Measurements from ENCODE around the gene HGFAC. TPM values are rescaled to one million over a fixed set of nuclear protein-coding genes. Genes with fewer than 3 reads are reported as not detected.
A peak's percentile ranks its signal among the peaks of the same experiment; 100 is the strongest.
"Not testable (repeated sequence)": the region's sequence is repeated elsewhere in the genome, so short reads cannot be mapped to it uniquely, and the experiment has no call there.

HGFAC gene
- total RNA-seq, 1 donor from 2014 or later = not detected

DNA sequence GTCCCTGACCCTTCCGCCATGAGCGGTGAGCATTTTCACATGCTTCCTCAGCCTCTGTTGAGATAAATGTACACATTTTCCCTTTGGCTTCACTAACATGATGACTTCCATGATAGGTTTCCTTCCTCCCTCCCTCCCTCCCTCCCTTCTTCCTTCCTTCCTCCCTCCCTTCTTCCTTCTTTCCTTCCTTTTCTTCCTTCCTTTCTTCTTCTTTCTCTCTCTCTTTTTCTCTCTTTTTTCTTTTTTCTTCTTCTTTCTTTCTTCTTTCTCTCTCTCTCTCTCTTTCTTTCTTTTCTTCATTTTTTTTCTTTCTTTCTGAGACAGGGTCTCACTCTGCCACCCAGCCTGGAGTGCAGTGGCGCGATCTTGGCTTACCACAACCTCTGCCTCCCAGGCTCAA is 8.9 kb downstream of the HGFAC start:
- peaks cover 2% of the 10 kb centered on the region for H3K36me3 Mint-ChIP-seq
- no peaks in the 10 kb centered on the region for H3K9me3 ChIP-seq (ENCODE audit: low read depth)
- H3K36me3 ChIP-seq = no peaks in the 10 kb centered on the region
- peaks cover 4% of the 10 kb centered on the region for H3K4me1 Mint-ChIP-seq
- no peaks in the 10 kb centered on the region for H3K79me2 ChIP-seq (ENCODE audit: low read depth)
- H3F3A ChIP-seq (ENCODE audit: low read depth) = no peaks in the 10 kb centered on the region
- H3K4me2 ChIP-seq = no peak overlapping the region
- TF ChIP-seq EZH2phosphoT487 (IDR thresholded peaks at IDR 0.05) = no peak
- TF ChIP-seq, protein P1, sequence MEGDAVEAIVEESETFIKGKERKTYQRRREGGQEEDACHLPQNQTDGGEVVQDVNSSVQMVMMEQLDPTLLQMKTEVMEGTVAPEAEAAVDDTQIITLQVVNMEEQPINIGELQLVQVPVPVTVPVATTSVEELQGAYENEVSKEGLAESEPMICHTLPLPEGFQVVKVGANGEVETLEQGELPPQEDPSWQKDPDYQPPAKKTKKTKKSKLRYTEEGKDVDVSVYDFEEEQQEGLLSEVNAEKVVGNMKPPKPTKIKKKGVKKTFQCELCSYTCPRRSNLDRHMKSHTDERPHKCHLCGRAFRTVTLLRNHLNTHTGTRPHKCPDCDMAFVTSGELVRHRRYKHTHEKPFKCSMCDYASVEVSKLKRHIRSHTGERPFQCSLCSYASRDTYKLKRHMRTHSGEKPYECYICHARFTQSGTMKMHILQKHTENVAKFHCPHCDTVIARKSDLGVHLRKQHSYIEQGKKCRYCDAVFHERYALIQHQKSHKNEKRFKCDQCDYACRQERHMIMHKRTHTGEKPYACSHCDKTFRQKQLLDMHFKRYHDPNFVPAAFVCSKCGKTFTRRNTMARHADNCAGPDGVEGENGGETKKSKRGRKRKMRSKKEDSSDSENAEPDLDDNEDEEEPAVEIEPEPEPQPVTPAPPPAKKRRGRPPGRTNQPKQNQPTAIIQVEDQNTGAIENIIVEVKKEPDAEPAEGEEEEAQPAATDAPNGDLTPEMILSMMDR (IDR thresholded peaks at IDR 0.05) = no peak
- TF ChIP-seq EZH2 (IDR thresholded peaks at IDR 0.05) = no peak
- no peak overlapping the region for H3K27ac Mint-ChIP-seq
- no peaks in the 10 kb centered on the region for H3K27me3 ChIP-seq
- DNase-seq (ENCODE audit: low spot score) = no peak
- H2AFZ ChIP-seq (replicated peaks) = no peak overlapping the region
- no peak overlapping the region for H3K4me3 ChIP-seq
- peaks cover 13% of the 10 kb centered on the region for H3K27me3 Mint-ChIP-seq (ENCODE audit: insufficient read depth, low read depth)
- H3K9me3 Mint-ChIP-seq = peaks cover 14% of the 10 kb centered on the region
- H4K20me1 ChIP-seq (ENCODE audit: low read depth) = no peaks in the 10 kb centered on the region
- no peak overlapping the region for H3K9ac ChIP-seq
- H3K27ac ChIP-seq = no peak overlapping the region
- no peaks in the 10 kb centered on the region for H3K4me1 ChIP-seq
- H3K4me3 Mint-ChIP-seq = no peak overlapping the region

DNA sequence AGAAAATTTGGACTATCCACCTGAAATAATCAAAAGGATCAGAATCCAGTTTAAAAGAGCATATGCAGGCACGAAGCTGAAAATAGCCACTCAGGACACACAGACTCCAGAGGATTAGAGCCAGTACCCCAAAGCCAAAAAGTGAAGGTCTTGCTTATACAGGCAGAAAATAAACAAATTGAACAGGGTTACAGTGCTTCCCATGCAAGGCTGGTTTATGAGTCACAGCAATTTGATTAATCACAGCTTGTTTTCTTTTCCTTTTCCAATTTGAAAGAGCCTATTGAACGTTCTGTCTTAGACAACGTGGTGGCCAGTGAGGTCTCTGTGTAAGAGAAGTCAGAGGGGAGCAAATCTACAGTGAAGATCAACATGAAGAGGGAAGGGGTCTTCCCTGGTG is 10.2 kb downstream of the HGFAC start:
- H3K4me1 Mint-ChIP-seq = peaks cover 4% of the 10 kb centered on the region
- Histone ChIP-seq H3K79me2 (ENCODE audit: low read depth) (no peaks in the 10 kb centered on the region), H4K20me1 (ENCODE audit: low read depth) (no peaks in the 10 kb centered on the region), H3K27me3 (peaks cover under 1% of the 10 kb centered on the region), H3K4me2 (no peak overlapping the region), H3K4me1 (no peaks in the 10 kb centered on the region), H2AFZ (replicated peaks) (peak overlapping the region; percentile 0), H3K36me3 (no peaks in the 10 kb centered on the region), H3K9me3 (ENCODE audit: low read depth) (no peaks in the 10 kb centered on the region), H3F3A (ENCODE audit: low read depth) (no peaks in the 10 kb centered on the region), H3K4me3 (no peak overlapping the region), H3K9ac (no peak overlapping the region), H3K27ac (no peak overlapping the region)
- TF ChIP-seq, protein P1 (IDR thresholded peaks at IDR 0.05) = no peak
- H3K4me3 Mint-ChIP-seq = no peak overlapping the region
- DNase-seq (ENCODE audit: low spot score) = no peak
- peaks cover 2% of the 10 kb centered on the region for H3K36me3 Mint-ChIP-seq
- peaks cover 21% of the 10 kb centered on the region for H3K9me3 Mint-ChIP-seq
- no peak overlapping the region for H3K27ac Mint-ChIP-seq
- H3K27me3 Mint-ChIP-seq (ENCODE audit: insufficient read depth, low read depth) = peaks cover 13% of the 10 kb centered on the region

DNA sequence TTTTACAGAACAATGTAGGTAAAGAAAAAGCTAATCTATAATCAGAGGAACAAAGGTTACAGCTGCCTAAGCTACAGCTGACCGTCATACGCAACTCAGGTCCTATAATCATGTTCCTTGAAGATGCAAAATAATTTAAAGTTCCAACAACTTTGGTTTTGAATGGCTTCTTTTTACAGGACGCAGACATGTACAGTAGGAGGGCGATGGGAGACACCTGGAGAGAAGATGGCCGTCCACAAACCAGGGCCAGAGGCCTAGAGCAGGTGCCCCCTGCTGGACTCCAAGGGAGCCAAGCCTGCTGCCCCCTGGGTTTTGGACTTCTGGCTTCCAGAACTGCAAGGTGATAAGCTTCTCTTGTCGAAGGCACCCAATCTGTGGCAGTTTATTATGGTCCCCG is 10.6 kb downstream of the HGFAC start:
- Histone ChIP-seq H3K27me3 (peaks cover 5% of the 10 kb centered on the region), H3K9me3 (ENCODE audit: low read depth) (no peaks in the 10 kb centered on the region), H3K36me3 (no peaks in the 10 kb centered on the region), H3K27ac (no peak overlapping the region), H3K4me1 (no peaks in the 10 kb centered on the region), H3K9ac (no peak overlapping the region), H4K20me1 (ENCODE audit: low read depth) (no peaks in the 10 kb centered on the region), H3K79me2 (ENCODE audit: low read depth) (no peaks in the 10 kb centered on the region), H2AFZ (replicated peaks) (peak overlapping the region; percentile 0), H3K4me2 (no peak overlapping the region), H3K4me3 (no peak overlapping the region), H3F3A (ENCODE audit: low read depth) (no peaks in the 10 kb centered on the region)
- peaks cover 23% of the 10 kb centered on the region for H3K9me3 Mint-ChIP-seq
- TF ChIP-seq, protein P1 (IDR thresholded peaks at IDR 0.05) = peak; percentile 50
- TF ChIP-seq EZH2 (IDR thresholded peaks at IDR 0.05) = no peak
- no peak for TF ChIP-seq EZH2phosphoT487 (IDR thresholded peaks at IDR 0.05)
- DNase-seq (ENCODE audit: low spot score) = peak; percentile 50
- peaks cover 2% of the 10 kb centered on the region for H3K36me3 Mint-ChIP-seq
- peaks cover 13% of the 10 kb centered on the region for H3K27me3 Mint-ChIP-seq (ENCODE audit: insufficient read depth, low read depth)
- peaks cover 4% of the 10 kb centered on the region for H3K4me1 Mint-ChIP-seq
- H3K27ac Mint-ChIP-seq = no peak overlapping the region
- H3K4me3 Mint-ChIP-seq = no peak overlapping the region

DNA sequence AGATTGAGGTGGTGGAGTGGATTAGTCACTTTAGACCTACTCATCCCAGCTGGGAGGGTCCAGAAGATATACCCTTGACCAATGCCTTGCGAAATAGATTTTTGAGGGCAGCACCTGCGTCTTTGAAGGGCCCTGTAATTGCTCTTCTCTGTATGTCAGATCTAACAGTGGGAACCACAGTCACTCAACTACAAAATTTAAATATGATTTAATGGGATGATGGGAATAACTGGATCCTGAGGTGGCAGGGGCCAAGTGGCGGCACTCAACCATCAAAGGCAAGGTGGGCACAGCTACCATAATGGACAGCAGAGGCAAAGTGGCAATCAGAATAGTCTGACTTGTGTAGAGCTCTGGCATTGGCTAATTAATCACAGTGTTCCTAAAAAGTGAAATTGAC is 13.8 kb downstream of the HGFAC start:
- not testable (repeated sequence) for H3K4me2 ChIP-seq; DNase-seq (ENCODE audit: low spot score); H3K4me3 Mint-ChIP-seq; H3K9ac ChIP-seq; H3F3A ChIP-seq (ENCODE audit: low read depth); H3K79me2 ChIP-seq (ENCODE audit: low read depth); H4K20me1 ChIP-seq (ENCODE audit: low read depth); H3K36me3 Mint-ChIP-seq; H3K36me3 ChIP-seq; H3K4me1 ChIP-seq; H3K27ac ChIP-seq; H3K4me3 ChIP-seq; H3K9me3 ChIP-seq (ENCODE audit: low read depth); H3K27ac Mint-ChIP-seq; H2AFZ ChIP-seq (replicated peaks); H3K4me1 Mint-ChIP-seq
- peaks cover 19% of the 10 kb centered on the region for H3K27me3 Mint-ChIP-seq (ENCODE audit: insufficient read depth, low read depth)
- H3K27me3 ChIP-seq = peaks cover 28% of the 10 kb centered on the region
- H3K9me3 Mint-ChIP-seq = peaks cover 23% of the 10 kb centered on the region
